Regular cardiac myocyte (primary cell): ENCODE results near the gene FAM171A2. TPM values are rescaled to one million over a fixed set of nuclear protein-coding genes. Genes with fewer than 3 reads are reported as not detected.

Source experiments
- total RNA-seq: library from RNA; depleted of rRNA; stranded (reverse); fragments of >200 nt; gene quantifications from 2 replicates; pipeline ENCODE4 v1.2.3, GENCODE V29; 2014

Gene FAM171A2
- total RNA-seq = 1.5 and 4.8 TPM in 2 replicates

DNA sequence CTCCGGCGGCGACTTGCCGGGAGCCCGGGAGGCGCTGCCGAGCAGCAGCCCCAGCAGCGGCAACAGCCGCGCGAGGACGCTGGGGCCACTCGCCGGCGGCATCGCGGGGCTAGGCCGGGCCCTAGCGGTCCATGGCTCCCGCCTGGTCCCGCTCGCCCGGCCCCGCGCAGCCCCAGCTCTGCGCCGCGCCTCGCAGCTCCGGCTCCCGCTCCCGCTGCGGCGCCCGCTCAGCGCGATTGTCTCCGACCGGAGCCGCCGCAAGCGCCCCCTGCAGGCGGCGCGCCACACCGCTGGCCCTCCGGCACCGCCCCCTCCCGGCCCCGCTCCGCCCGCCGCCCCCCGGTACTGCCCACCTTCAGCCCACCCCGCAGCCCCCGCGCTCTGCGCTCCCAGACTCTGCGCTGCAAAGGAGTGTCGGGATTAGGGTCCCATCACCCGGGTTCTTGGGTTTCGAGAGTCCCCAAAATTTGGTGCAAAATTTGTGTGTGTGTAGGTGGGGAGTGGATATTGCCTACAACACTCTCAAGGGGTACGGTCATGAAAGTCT is at the start of gene FAM171A2:
Gene FAM171A2 (minus strand): TSS at position 241 of the 547 bp plus-strand sequence. CDS start 139 bp downstream, at position 102.

DNA sequence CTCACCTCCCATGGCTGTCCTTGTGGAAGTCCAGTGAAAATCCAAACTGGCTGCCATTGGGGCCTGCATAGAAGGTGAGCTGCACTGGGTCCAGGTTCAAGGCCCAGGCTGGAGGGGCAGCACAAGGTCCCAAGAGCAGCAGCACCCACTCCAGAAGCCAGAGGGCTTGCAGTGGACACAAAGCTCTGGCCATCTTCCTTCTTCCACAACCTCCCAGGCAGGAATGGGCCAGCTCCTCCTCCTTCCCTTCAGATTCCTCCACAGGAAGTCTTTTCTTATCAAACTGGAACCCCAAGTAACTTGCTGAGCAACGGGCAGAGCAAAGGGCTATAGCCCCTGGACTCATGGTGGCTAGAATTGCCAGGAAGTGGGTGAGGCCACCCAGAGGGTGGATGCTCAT is 25.6 kb upstream of the FAM171A2 start, which contains the start of gene ITGA2B:
Gene ITGA2B (minus strand): TSS at position 369 of the 400 bp plus-strand sequence. CDS start 176 bp downstream, at position 193.

GRCh38 chr17:44344939-44345453 is 18.7 kb downstream of the FAM171A2 start, which contains the start of gene GRN:
GRN (plus strand) TSS chr17:44345302; CDS start chr17:44349165, 3,863 bp downstream.

DNA sequence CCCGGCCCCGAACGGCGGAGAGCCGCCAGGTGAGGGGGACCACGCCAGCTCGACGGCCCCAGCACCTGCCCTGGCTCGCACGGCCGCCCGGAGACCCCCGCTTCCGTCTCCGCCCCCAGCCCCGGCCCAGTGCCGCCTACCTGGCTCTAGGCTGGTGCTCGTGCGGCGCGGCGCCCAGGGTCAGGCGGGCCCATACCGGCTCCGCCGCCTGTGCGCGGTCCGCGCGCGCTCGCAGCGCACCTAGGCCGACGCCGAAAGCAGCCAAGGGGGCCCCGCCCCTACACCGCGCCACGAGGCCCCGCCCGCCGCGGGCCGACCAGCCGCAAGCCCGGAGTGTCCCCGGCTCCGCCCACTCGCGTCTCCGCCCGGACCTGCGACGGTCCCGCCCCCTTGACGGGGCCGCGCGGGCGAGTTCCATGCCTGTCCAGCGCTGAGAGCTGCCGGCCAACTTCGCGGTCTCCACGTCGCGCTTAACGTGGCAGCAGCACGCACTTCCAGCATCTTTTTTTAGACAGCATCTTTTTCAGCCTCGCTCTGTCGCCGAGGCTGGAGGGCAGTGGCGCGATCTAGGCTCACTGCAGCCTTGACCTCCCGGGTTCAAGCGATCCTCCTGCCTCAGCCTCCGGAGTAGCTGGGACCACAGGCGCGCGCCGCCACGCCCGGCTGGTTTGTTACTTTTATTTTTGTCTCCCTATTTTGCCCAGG is 38.9 kb downstream of the FAM171A2 start, which contains the start of gene SLC25A39:
Gene SLC25A39 (minus strand): TSS at position 253 of the 705 bp plus-strand sequence. CDS start 1,261 bp downstream, outside the sequence.

DNA sequence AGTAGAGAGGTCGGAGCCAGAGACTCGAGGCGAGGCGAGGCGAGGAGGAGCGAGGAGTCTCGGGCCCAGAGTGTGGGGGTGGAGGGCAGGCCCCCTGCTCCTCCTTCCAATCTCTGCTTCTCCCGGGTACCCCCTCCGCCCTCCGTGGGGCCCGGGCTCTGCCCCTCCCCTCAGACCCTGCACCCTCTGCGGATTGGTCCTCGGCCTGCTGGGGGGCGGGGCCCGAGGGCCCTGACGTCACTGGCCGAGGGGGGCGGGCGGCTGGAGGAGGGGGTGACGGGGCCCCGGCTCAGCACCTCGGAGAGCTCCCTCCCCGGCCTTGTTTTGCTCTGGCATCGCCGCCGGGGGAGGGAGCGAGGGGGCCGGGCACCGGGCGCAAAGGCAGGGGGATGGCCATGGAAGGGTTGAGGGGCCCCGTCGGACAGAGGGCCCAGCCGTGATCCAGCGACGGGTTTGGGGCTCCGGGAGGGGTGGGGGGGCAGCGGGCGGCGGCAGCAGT is 55.3 kb downstream of the FAM171A2 start, which contains the start of gene RUNDC3A:
Gene RUNDC3A (plus strand): TSS at position 282 of the 499 bp plus-strand sequence. CDS start 232 bp downstream, outside the sequence.

Other genes starting within 250 kb of the FAM171A2 start
- gene HDAC5, start 240.2 kb downstream of the FAM171A2 start, total RNA-seq = 24.2 and 56.7 TPM in 2 replicates
- gene HROB, start 221.9 kb downstream of the FAM171A2 start, total RNA-seq = 1.1 and 3.6 TPM in 2 replicates
- under 0.01 TPM in 2 replicates for gene ASB16, start 193.1 kb downstream of the FAM171A2 start, total RNA-seq
- 25.5 and 28.8 TPM in 2 replicates for gene TMUB2, start 176.9 kb downstream of the FAM171A2 start, total RNA-seq
- 32.1 and 40.5 TPM in 2 replicates for gene ATXN7L3, start 164.0 kb downstream of the FAM171A2 start, total RNA-seq
- 31.3 and 58.1 TPM in 2 replicates for gene UBTF, start 144.2 kb downstream of the FAM171A2 start, total RNA-seq
- not detected in 2 replicates for gene SLC4A1, start 95.7 kb downstream of the FAM171A2 start, total RNA-seq
- 0.56 TPM in 1 of 2 replicates, not detected in the other for gene RUNDC3A, start 55.3 kb downstream of the FAM171A2 start, total RNA-seq
- gene SLC25A39, start 39.0 kb downstream of the FAM171A2 start, total RNA-seq = 61.2 and 83.4 TPM in 2 replicates
- 97.6 and 303 TPM in 2 replicates for gene GRN, start 18.6 kb downstream of the FAM171A2 start, total RNA-seq
- 0.56 TPM in 1 of 2 replicates, not detected in the other for gene ITGA2B, start 25.8 kb upstream of the FAM171A2 start, total RNA-seq
- gene GPATCH8, start 139.6 kb upstream of the FAM171A2 start, total RNA-seq = 9.8 and 13.8 TPM in 2 replicates
- 14.8 and 17.8 TPM in 2 replicates for gene FZD2, start 193.6 kb upstream of the FAM171A2 start, total RNA-seq